Trophoblast cell (in vitro differentiated cells and primary cell): ENCODE results near the gene SDC3.

Experiments
- DNase-seq, 2 donors: peaks; one replicate each; pipeline ENCODE4 v3.0.0-alpha.2; 2016
- H2AFZ ChIP-seq: 2 replicates; pipeline ENCODE4 v1.6.1; 2013; ENCODE audit warnings: low read length, moderate library complexity, mild to moderate bottlenecking; ENCODE audit not compliant: insufficient read depth, poor library complexity
- H2AK5ac ChIP-seq: 2 replicates; pipeline ENCODE4 v1.6.1; 2013; ENCODE audit warnings: mild to moderate bottlenecking, low read length
- H2BK120ac ChIP-seq: 2 replicates; pipeline ENCODE4 v1.6.1; 2013; ENCODE audit warnings: low read length, mild to moderate bottlenecking, moderate library complexity; ENCODE audit not compliant: insufficient read depth, poor library complexity
- H2BK12ac ChIP-seq: 2 replicates; pipeline ENCODE4 v1.6.1; 2013; ENCODE audit warnings: mild to moderate bottlenecking, low read length, moderate library complexity
- H2BK5ac ChIP-seq: 2 replicates; pipeline ENCODE4 v1.6.1; 2013; ENCODE audit warnings: low read length, low read depth, moderate library complexity, mild to moderate bottlenecking; ENCODE audit not compliant: poor library complexity
- H3K14ac ChIP-seq: 2 replicates; pipeline ENCODE4 v1.6.1; 2013; ENCODE audit warnings: mild to moderate bottlenecking, low read length
- H3K18ac ChIP-seq: 2 replicates; pipeline ENCODE4 v1.6.1; 2013; ENCODE audit warnings: mild to moderate bottlenecking, low read length
- H3K23ac ChIP-seq: 2 replicates; pipeline ENCODE4 v1.6.1; 2013; ENCODE audit warnings: low read length
- H3K27ac ChIP-seq: 2 replicates; pipeline ENCODE4 v1.5.1; 2013; ENCODE audit warnings: low read depth, mild to moderate bottlenecking, inconsistent platforms, low read length, moderate library complexity
- H3K27me3 ChIP-seq: 2 replicates; pipeline ENCODE4 v1.6.1; 2013; ENCODE audit warnings: inconsistent platforms, mild to moderate bottlenecking, low read length, moderate library complexity; ENCODE audit not compliant: insufficient read depth
- H3K36me3 ChIP-seq, 2 experiments: 1 replicate in 1 of 2; 2 replicates in 1 of 2; pipeline ENCODE4 v1.6.1; 2013; ENCODE audit warnings: low read length in 2 of 2, mild to moderate bottlenecking in 2 of 2, moderate library complexity in 1 of 2; ENCODE audit not compliant: insufficient read depth in 2 of 2, control insufficient read depth in 1 of 2
- H3K4ac ChIP-seq: 2 replicates; pipeline ENCODE4 v1.6.1; 2013; ENCODE audit warnings: low read depth, mild to moderate bottlenecking, low read length, moderate library complexity
- H3K4me1 ChIP-seq, 2 experiments: 1 replicate in 1 of 2; 2 replicates in 1 of 2; pipeline ENCODE4 v1.6.1; 2013; ENCODE audit warnings: low read length in 2 of 2, mild to moderate bottlenecking in 2 of 2, moderate library complexity in 1 of 2; ENCODE audit not compliant: insufficient read depth in 2 of 2, control insufficient read depth in 1 of 2
- H3K4me2 ChIP-seq: 2 replicates; pipeline ENCODE4 v1.6.1; 2013; ENCODE audit warnings: inconsistent platforms, mild to moderate bottlenecking, low read length, moderate library complexity
- H3K4me3 ChIP-seq: 2 replicates; pipeline ENCODE4 v1.5.1; 2013; ENCODE audit warnings: mild to moderate bottlenecking, low read depth, low read length, inconsistent platforms
- H3K79me1 ChIP-seq: one replicate; pipeline ENCODE4 v1.6.1; 2013; ENCODE audit warnings: low read length
- H3K79me2 ChIP-seq: 2 replicates; pipeline ENCODE4 v1.6.1; 2013; ENCODE audit warnings: low read length, mild to moderate bottlenecking; ENCODE audit not compliant: control insufficient read depth, insufficient read depth, poor library complexity
- H3K9ac ChIP-seq: 2 replicates; pipeline ENCODE4 v1.6.1; 2013; ENCODE audit warnings: mild to moderate bottlenecking, low read length
- H3K9me3 ChIP-seq: 2 replicates; pipeline ENCODE4 v1.6.1; 2013; ENCODE audit warnings: low read depth, mild to moderate bottlenecking, control low read depth, inconsistent platforms, low read length; ENCODE audit not compliant: insufficient read depth
- H4K12ac ChIP-seq: 2 replicates; pipeline ENCODE4 v1.6.1; 2013; ENCODE audit warnings: low read depth, mild to moderate bottlenecking, low read length, moderate library complexity
- H4K8ac ChIP-seq: 2 replicates; pipeline ENCODE4 v1.6.1; 2013; ENCODE audit warnings: low read depth, mild to moderate bottlenecking, low read length, moderate library complexity
- H4K91ac ChIP-seq: one replicate; pipeline ENCODE4 v1.6.1; 2013; ENCODE audit warnings: low read depth, mild to moderate bottlenecking, low read length, moderate library complexity
- WGBS: extraction: QIAGEN DNeasy Blood & Tissue Kit; methylation state at CpG from one replicate; pipeline ENCODE4 v1.1.7; 2013; ENCODE audit warnings: missing lambda C conversion rate; ENCODE audit not compliant: insufficient read length, insufficient coverage; ENCODE audit errors: extremely low coverage; 5-methylcytosine and 5-hydroxymethylcytosine counted together

SDC3 gene

GRCh38 chr1:30853350-30853749, 55.2 kb downstream of the SDC3 start:
- Histone ChIP-seq H3K23ac (no peak overlapping the region), H3K4me3 (no peak overlapping the region), H3K4me2 (no peak overlapping the region), H3K36me3 (no peaks in the 10 kb centered on the region), H4K12ac (no peak overlapping the region), H2BK120ac (no peak overlapping the region), H3K14ac (no peak overlapping the region), H3K27me3 (no peaks in the 10 kb centered on the region), H3K4me1 (peaks cover 4 to 5% of the 10 kb centered on the region in 2 experiments), H2AK5ac (no peak overlapping the region), H2BK5ac (no peak overlapping the region), H3K9ac (no peak overlapping the region), H3K79me2 (no peaks in the 10 kb centered on the region), H2AFZ (no peak overlapping the region), H3K27ac (no peak overlapping the region), H2BK12ac (no peak overlapping the region), H4K8ac (no peak overlapping the region), H3K4ac (no peak overlapping the region), H4K91ac (no peak overlapping the region), H3K9me3 (no peaks in the 10 kb centered on the region), H3K79me1 (peaks cover 4% of the 10 kb centered on the region), H3K18ac (no peak overlapping the region)
- DNase-seq = no peak
- WGBS = no CpG with 5 or more reads among the region's 4 CpGs

GRCh38 chr1:30852026-30852425, 56.5 kb downstream of the SDC3 start:
- no peak overlapping the region for H2BK12ac ChIP-seq
- peaks cover 2% of the 10 kb centered on the region for H3K79me1 ChIP-seq
- no peak overlapping the region for H3K23ac ChIP-seq
- H3K27ac ChIP-seq = no peak overlapping the region
- no peak overlapping the region for H3K9ac ChIP-seq
- H3K9me3 ChIP-seq = no peaks in the 10 kb centered on the region
- no peak overlapping the region for H2BK5ac ChIP-seq
- H4K12ac ChIP-seq = no peak overlapping the region
- H3K4me1 ChIP-seq = peaks cover 3 to 6% of the 10 kb centered on the region in 2 experiments
- H2BK120ac ChIP-seq = no peak overlapping the region
- H4K8ac ChIP-seq = no peak overlapping the region
- no peaks in the 10 kb centered on the region for H3K79me2 ChIP-seq
- no peaks in the 10 kb centered on the region for H3K36me3 ChIP-seq
- H3K4me2 ChIP-seq = no peak overlapping the region
- no peak overlapping the region for H4K91ac ChIP-seq
- WGBS = no CpG with 5 or more reads among the region's 5 CpGs
- no peak overlapping the region for H3K18ac ChIP-seq
- H2AK5ac ChIP-seq = no peak overlapping the region
- no peak for DNase-seq
- no peaks in the 10 kb centered on the region for H3K27me3 ChIP-seq
- H2AFZ ChIP-seq = no peak overlapping the region
- no peak overlapping the region for H3K4ac ChIP-seq
- H3K14ac ChIP-seq = no peak overlapping the region
- no peak overlapping the region for H3K4me3 ChIP-seq

GRCh38 chr1:30851286-30851685, 57.3 kb downstream of the SDC3 start:
- Histone ChIP-seq H2BK12ac (no peak overlapping the region), H3K9ac (no peak overlapping the region), H3K79me1 (peaks cover 2% of the 10 kb centered on the region), H4K91ac (no peak overlapping the region), H2BK120ac (no peak overlapping the region), H3K4me1 (peaks cover 5 to 9% of the 10 kb centered on the region in 2 experiments), H3K4ac (no peak overlapping the region), H3K18ac (no peak overlapping the region), H3K27me3 (no peaks in the 10 kb centered on the region), H3K79me2 (no peaks in the 10 kb centered on the region), H3K14ac (no peak overlapping the region), H3K23ac (no peak overlapping the region), H3K4me3 (no peak overlapping the region), H3K4me2 (no peak overlapping the region), H4K12ac (no peak overlapping the region), H3K36me3 (no peaks in the 10 kb centered on the region), H3K9me3 (no peaks in the 10 kb centered on the region), H2BK5ac (no peak overlapping the region), H2AK5ac (no peak overlapping the region), H4K8ac (no peak overlapping the region), H3K27ac (no peak overlapping the region), H2AFZ (no peak overlapping the region)
- WGBS = no CpG with 5 or more reads among the region's 1 CpG
- no peak for DNase-seq

- H3K4me3 ChIP-seq = no peak overlapping the region
- no peaks in the 10 kb centered on the region for H3K36me3 ChIP-seq
- no peak overlapping the region for H4K91ac ChIP-seq
- H2BK120ac ChIP-seq = no peak overlapping the region
- H3K4me2 ChIP-seq = no peak overlapping the region
- H4K8ac ChIP-seq = no peak overlapping the region
- no peak overlapping the region for H2BK12ac ChIP-seq
- H3K4ac ChIP-seq = no peak overlapping the region
- H4K12ac ChIP-seq = no peak overlapping the region
- H2AFZ ChIP-seq = no peak overlapping the region
- no peak overlapping the region for H2BK5ac ChIP-seq
- no peaks in the 10 kb centered on the region for H3K79me2 ChIP-seq
- H3K27me3 ChIP-seq = no peaks in the 10 kb centered on the region
- no peak overlapping the region for H3K23ac ChIP-seq
- peaks cover 5 to 9% of the 10 kb centered on the region in 2 experiments for H3K4me1 ChIP-seq
- WGBS = no CpG with 5 or more reads among the region's 2 CpGs
- DNase-seq = no peak
- H3K9me3 ChIP-seq = no peaks in the 10 kb centered on the region
- H3K18ac ChIP-seq = no peak overlapping the region
- H3K9ac ChIP-seq = no peak overlapping the region
- no peak overlapping the region for H3K27ac ChIP-seq
- H3K79me1 ChIP-seq = peaks cover 2% of the 10 kb centered on the region
- H3K14ac ChIP-seq = no peak overlapping the region
- no peak overlapping the region for H2AK5ac ChIP-seq
Measured at GRCh38 chr1:30850607-30851006, 58.0 kb downstream of the SDC3 start.
